Erythroblast (primary cell): ENCODE measurements around the gene SCGB1C2.
"Not testable (repeated sequence)": the region's sequence is repeated elsewhere in the genome, so short reads cannot be mapped to it uniquely, and the experiment has no call there.

Source experiments
- DNase-seq, 2 experiments: peaks; one replicate each; lab custom pipeline; 2025; lab: John Stamatoyannopoulos, UW
- GATA1 ChIP-seq: IDR thresholded peaks from 2 replicates; pipeline ENCODE4 v1.6.1; 2011; ENCODE audit warnings: low read depth, mild to moderate bottlenecking, control low read depth, low read length, moderate library complexity
- POLR2A ChIP-seq: IDR thresholded peaks from 2 replicates; pipeline ENCODE4 v1.6.1; 2011; ENCODE audit warnings: mild to moderate bottlenecking, low read length

SCGB1C2 gene

DNA sequence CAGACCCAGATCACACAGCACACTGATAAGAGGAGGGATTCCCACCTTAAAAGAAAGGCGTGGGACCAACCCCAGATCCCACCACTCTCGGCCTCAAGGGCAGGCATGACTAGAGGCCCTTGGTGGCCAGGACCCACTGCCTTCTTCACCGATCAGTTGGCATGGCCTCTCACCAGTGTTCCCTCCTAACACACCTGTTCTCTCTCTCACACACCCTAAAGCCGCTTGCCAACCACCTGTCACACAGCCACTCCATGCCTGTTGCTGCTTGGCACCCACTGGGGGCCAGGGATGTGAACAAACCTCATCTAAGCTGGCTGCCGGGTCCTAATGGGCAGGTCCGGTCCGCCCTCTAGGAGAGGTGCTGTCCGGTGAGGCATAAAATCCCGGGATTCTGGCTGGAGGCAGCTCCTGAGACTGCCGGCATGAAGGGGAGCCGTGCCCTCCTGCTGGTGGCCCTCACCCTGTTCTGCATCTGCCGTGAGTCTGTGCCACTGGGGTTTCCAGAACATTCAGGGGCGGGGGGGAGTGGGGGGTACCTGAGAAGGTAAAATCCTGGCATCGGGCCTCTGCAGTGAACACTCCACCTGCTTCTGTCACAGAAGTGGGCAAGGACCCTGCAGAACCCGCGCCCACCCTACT, at the start of gene SCGB1C2:
SCGB1C2 (plus strand) TSS at position 404 of the 642 bp plus-strand sequence; CDS start at position 426, 22 bp downstream.
- not testable (repeated sequence) for DNase-seq

DNA sequence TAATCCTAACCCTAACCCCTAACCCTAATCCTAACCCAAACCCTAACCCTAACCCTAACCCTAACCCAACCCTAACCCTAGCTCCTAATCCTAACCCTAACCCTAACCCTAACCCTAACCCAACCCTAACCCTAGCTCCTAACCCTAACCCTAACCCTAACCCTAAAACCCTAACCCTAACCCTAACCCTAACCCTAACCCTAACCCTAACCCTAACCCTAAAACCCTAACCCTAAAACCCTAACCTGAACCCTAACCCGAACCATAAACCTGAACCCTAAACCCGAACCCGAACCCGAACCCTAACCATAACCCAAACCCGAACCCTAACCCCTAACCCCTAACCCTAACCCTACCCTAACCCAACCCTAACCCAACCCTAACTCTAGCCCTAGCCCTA, 24.3 kb upstream of the SCGB1C2 start:
- not testable (repeated sequence) for DNase-seq

DNA sequence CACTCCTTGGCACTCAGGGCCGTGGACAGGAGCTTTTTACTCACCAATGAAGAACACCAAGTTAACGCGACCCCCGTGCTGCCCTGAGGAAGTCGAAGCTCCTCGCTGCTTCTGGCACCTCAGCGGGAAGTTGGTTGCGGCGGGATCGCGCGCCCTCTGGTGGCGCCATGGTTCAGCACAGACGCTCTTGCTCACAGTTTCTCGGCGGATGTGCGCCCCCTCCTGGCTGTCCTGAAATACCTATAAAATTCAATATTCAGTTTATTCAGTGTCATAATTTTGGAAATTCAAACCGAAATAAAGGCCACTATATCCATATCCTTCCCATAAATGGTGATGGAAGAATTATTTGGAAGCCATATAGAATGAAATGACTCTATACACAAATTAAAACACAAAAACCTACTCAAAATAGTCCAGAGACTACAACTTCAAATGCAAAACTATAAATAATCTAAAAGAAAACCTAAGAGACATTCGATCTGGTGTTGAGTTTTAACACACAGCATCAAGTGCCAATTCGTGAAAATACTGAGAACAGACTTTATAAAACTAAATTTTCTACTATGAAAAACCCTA, 18.9 kb upstream of the SCGB1C2 start:
- DNase-seq, result not testable (repeated sequence)

- DNase-seq, result not testable (repeated sequence)
Observed at GRCh38 chr17:133932-134331, 3.4 kb upstream of the SCGB1C2 start.

- not testable (repeated sequence) for DNase-seq
Observed at GRCh38 chr17:134332-134785, 3.0 kb upstream of the SCGB1C2 start.

DNA sequence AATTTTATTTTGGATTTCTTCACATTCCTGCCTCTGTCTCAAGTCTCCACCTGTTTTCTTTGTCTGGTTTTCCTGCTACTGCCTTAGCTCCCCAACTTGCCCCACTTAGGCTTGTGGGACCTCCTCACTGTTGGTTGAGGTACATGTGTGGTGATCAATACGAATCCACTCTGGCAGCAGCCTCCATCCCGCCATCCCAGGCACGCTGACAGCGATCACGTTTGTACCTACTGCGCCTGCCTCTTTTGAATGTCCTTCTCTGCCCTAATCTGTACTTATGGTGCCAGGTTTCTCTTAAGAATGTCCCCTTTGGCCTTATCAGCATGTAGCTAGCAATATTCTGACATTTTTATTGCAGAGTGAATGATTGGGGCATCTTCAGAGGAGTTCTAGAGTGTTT, 2.3 kb upstream of the SCGB1C2 start:
- not testable (repeated sequence) for DNase-seq

GRCh38 chr17:135895-136294, 1.5 kb upstream of the SCGB1C2 start:
- not testable (repeated sequence) for DNase-seq

GRCh38 chr17:136531-136930, 838 bp upstream of the SCGB1C2 start:
- DNase-seq, result not testable (repeated sequence)

DNA sequence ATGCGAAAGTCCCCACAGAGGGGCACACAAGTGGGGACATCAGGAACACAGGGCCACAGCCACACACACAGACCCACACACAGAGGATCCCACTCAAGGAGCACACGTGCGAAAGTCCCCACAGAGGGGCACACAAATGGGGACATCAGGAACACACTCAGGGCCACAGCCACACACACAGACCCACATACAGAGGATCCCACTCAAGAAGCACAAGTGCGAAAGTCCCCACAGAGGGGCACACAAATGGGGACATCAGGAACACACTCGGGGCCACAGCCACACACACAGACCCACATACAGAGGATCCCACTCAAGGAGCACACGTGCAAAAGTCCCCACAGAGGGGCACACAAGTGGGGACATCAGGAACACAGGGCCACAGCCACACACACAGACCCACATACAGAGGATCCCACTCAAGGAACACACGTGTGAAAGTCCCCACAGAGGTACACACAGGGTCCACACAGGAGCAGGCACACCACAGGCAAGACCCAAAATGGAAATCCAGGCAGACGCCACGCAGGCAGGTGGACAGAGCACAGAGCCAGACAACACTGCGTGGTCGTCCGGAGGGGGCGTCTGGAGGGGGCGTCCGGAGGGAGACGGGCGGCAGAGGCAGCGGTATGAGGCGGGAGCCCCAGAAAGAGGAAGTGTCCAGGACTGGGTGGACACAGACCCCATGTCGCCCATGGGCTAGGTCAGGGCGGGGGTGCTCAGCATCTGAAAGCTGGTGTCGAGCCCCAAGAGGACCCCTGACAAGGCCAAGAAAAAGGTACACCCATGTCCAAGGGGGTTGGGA, 2.2 kb downstream of the SCGB1C2 start:
- not testable (repeated sequence) for DNase-seq

- peak; percentile 15 to 21 for DNase-seq
- no peak for TF ChIP-seq GATA1
- TF ChIP-seq POLR2A, result no peak
Observed at GRCh38 chr17:142102-142661, 4.8 kb downstream of the SCGB1C2 start.

DNA sequence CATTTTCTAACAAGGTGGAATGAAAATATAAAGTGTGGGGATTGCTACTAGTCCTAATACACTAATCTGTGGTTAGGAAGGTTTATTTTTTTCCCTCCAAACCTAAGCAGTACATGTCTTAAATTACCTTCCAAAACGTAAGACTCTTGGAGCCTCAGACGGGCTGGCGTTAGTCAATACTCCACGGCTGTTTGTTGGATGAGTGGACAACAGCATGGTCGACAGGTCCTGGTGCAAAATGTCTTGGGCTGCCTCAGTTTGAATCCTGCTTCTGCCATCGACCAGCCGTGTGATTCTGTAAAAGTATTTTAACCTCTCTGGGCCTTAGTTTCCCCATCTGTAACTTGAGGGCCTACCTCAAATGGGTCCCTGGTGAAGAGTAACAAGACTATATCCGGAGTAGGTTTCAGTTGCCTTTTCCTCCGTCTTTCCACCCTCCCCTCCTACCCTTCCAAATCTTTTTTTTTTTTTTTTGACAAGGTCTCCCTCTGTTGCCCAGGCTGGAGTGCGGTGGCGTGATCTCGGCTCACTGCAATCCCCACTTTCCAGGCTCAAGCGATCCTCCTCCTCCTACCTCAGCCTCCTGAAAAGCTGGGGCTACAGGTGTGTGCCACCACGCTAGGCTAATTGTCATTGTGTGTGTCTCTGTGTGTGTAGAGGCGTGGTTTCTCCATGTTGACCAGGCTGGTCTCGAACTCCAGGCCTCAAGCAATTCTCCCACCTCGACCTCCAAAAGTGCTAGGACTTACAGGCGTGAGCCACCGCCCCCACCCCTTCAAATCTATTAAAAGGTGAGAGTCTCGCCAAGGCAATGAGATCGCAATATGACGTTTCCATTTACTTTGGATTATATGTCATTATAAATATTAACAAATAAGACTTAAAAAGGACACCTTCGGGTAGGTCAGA, 5.8 kb downstream of the SCGB1C2 start:
- no peak for TF ChIP-seq POLR2A
- TF ChIP-seq GATA1, result no peak
- DNase-seq, result no peak

GRCh38 chr17:143785-144281, 6.5 kb downstream of the SCGB1C2 start:
- TF ChIP-seq POLR2A (no peak), GATA1 (no peak)
- DNase-seq, result peak; percentile 68 to 82

DNA sequence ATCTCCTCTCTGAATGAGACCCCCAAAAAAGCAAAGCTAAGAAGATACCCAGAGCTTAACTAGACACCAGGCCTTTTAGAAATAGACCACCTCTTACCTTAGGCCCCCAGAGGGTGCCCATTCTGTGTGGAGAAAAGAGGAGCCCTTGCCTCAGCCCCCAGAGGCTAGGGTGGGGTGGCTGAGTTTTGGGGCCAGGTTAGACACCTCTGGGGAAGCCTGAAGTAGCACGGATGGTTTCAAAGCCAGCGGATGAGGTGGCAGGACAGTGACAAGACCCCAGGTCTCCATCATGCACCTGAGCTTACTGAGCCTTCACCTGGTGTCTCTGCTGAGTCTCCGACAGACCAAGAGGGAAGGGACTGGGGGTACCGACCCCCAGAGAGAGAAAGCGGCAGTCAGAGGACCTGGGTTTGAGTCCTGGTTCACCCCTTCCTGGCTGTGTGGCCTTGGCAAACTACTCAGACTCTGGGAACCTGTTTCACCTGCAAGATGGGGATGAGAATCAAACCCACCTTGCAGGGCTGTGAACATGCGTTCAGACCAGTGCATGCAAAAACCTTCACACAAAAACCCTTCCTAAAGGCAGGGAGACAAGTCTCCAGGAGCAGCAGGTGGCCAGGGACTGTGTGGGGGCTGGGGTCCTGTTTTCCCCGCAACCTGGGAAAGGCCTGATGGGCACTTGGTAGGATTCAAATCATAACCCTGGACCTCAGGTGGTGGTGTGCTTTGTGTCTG, 7.7 kb downstream of the SCGB1C2 start:
- DNase-seq, result no peak
- no peak for TF ChIP-seq POLR2A
- no peak for TF ChIP-seq GATA1
